ENCODE results near the gene CALML4.
"Not testable (repeated sequence)": the region's sequence is repeated elsewhere in the genome, so short reads cannot be mapped to it uniquely, and the experiment has no call there.

CALML4 gene

DNA sequence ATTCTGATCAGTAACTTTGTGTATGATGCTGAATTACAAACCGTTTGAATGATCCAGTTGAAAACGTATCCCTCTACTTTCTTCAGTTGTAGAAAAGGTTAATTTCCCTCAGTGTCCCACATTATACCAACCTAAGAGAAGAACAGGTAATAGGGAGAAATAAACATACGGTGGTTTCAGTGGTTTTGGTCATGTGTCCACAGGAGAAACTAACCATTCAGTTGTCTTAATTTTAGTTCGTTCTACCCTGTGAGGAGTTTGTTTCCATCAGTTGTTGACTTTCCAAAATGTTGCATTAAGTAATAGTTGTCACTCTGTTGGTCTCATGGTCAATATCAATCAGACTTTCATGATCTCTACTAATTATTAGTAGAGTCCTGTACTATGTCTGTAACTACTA, 15.1 kb downstream of the CALML4 start:
- DNase-seq (ENCODE audit: low read depth), result no peak

GRCh38 chr15:68188647-68189046, 16.5 kb downstream of the CALML4 start:
- DNase-seq (ENCODE audit: low read depth), result no peak

GRCh38 chr15:68187559-68187958, 17.6 kb downstream of the CALML4 start:
- no peak for DNase-seq (ENCODE audit: low read depth)

DNA sequence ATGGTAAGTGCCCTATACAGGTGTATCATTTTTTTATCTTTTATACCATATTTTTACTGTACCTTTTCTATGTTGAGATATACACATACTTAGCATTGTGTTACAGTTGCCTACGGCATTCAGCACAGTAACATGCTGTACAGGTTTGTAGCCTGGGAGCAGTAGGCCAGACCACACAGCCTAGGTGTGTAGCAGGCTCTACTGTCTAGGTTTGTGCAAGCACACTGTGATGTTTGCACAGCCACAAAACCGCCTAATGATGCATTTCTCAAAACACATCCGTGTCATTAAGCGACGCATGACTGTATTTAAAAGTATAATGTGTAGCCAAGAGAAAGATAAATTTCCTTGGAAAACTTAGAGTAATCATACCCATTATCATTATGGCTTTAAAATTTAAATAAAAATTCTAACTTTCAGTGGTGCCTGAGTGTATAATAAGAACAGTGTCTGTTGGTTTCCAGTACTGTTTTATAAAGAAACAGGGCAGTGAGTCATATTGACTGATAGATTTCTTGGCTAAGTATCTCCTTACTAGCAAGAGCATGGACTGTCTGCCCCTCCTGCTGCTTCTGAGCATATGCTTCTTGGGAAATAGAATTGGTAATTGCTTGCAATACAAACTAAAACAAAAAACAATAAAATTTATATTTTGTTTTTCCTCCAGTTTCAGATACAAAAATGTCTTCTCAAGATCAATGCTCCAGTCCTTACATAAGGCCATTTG, 18.3 kb downstream of the CALML4 start:
- no peak for DNase-seq (ENCODE audit: low read depth)

- DNase-seq (ENCODE audit: low read depth), result no peak
Measured at GRCh38 chr15:68184616-68185480, 20.3 kb downstream of the CALML4 start.

- DNase-seq (ENCODE audit: low read depth), result no peak
Measured at GRCh38 chr15:68183616-68184315, 21.4 kb downstream of the CALML4 start.

DNA sequence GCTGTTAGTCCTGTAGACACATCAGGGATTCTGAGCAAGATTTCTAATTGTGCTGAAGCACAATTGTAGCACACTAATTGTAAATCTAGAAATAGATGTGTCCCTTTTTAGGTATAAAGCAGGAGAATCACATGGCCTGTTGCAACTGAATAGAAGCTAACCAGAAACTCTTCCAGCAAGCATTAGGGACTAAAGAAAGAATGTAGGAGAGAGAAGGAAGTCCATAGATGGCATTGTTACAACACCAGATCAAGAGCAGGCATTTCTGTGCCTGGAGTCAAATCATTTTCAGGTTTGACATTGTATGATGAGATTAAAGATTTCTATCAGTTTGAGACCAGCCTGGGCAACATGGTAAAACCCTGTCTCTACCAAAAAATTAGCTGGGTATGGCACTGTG, 27.4 kb downstream of the CALML4 start:
- DNase-seq (ENCODE audit: low read depth), result no peak

GRCh38 chr15:68176601-68177000, 28.5 kb downstream of the CALML4 start:
- DNase-seq (ENCODE audit: low read depth), result no peak

DNA sequence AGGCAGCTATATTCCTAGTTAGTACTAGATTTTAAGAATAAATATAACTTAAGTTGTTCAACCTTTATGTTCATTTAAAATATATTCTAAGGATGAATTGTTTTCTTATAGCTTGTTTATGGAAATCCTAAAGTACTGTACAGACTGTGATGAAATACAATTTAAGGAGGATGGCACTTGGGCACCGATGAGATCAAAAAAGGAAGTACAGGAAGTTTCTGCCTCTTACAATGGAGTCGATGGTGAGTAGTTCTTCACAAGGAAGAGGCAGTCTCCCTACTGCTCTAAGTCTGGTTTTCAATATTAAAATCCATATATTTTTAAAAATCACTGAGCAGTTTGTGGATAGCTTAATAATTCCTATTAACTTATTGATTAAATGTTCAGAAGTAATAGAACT, 29.6 kb downstream of the CALML4 start:
- DNase-seq (ENCODE audit: low read depth), result no peak

DNA sequence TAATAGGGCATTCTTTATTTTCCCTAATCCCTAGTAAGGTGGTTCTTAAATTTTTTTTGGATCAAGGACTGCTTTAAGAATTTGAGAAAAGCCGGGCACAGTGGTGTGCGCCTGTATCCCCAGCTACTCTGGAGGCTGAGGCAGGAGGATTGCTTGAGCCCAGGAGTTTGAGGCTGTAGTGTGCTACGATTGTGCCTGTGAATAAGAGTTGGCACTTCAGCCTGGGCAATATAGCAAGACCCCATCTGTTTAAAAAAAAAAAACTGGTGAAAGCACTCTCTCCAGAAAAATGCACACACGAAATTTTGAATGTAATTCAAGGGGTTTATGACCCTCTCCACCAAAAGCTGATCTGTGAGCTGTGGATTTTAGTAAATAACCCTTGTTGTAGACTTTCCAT, 32.0 kb downstream of the CALML4 start:
- DNase-seq (ENCODE audit: low read depth), result no peak

DNA sequence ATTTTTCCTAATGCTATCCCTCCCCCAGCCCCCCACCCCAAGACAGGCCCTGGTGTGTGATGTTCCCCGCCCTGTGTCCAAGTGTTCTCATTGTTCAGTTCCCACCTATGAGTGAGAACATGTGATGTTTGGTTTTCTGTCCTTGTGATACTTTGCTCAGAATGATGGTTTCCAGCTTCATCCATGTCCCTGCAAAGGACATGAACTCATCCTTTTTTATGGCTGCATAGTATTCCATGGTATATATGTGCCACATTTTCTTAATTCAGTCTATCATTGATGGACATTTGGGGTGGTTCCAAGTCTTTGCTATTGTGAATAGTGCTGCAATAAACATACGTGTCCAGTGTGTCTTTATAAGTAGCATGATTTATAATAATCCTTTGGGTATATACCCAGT, 33.1 kb downstream of the CALML4 start:
- not testable (repeated sequence) for DNase-seq (ENCODE audit: low read depth)

- no peak for DNase-seq (ENCODE audit: low read depth)
Measured at GRCh38 chr15:68166847-68167246, 38.3 kb downstream of the CALML4 start.

- no peak for DNase-seq (ENCODE audit: low read depth)
Measured at GRCh38 chr15:68163191-68163590, 41.9 kb downstream of the CALML4 start.

- DNase-seq (ENCODE audit: low read depth), result no peak
Measured at GRCh38 chr15:68158046-68158628, 47.0 kb downstream of the CALML4 start.

GRCh38 chr15:68157074-68157473, 48.1 kb downstream of the CALML4 start:
- no peak for DNase-seq (ENCODE audit: low read depth)

GRCh38 chr15:68154923-68155559, 50.1 kb downstream of the CALML4 start:
- no peak for DNase-seq (ENCODE audit: low read depth)

GRCh38 chr15:68152342-68152741, 52.8 kb downstream of the CALML4 start:
- DNase-seq (ENCODE audit: low read depth), result no peak

DNA sequence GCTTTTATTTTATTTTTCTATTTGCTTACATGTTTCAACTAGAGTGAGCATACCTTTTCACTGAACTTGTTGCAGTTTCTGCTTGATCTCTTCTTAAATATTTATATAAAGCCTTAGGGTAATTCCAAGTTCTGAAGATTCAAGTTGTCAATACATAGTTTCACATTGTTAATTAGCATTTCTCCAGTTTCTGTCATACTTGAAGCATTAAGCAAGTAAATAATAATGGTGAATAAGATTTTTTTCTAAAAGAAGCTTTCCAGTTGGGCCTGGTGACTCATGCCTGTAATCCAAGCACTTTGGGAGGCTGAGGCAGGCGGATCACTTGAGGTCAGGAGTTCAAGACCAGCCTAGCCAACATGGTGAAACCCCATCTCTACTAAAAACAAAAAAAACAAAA, 53.9 kb downstream of the CALML4 start:
- DNase-seq (ENCODE audit: low read depth), result no peak

DNA sequence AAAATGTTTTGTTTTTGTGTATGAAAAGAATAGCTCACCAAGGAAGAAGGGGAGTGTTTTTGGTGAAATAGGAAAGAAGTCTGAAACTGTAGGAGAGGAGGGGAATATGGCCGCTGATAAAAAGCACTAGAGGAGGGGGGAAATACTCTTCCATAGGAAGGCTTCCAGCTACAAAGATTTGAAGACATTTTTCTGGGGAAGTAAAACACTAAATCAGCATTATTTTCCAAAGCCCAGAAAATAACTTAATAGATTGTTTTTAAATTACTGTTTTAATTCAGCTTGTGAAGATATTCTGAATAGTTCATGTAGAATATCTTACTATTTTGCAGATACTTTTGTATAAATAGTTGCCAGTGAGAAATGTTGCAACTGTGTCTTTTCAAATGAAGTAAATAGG, 54.9 kb downstream of the CALML4 start:
- no peak for DNase-seq (ENCODE audit: low read depth)

- no peak for DNase-seq (ENCODE audit: low read depth)
Measured at GRCh38 chr15:68149059-68149458, 56.1 kb downstream of the CALML4 start.

DNA sequence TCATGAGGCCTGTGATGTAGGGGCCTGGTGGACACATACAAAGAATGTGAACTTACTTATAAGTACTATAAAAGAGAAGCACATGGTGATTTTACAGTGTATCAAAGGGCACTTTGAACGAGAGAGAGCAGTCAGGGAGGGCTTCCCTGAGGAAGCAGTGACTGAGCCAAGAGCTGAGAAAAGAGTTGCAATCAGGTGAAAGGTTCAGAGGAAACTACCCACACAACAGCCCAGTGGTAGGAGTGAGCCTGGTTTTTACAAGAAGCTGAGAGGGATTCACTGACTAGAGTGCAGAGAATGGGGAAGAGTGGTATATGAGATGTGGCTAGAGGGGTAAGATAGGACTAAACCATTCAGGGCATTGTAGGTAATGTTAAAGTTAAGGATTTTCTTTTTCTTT, 57.1 kb downstream of the CALML4 start:
- DNase-seq (ENCODE audit: low read depth), result no peak

GRCh38 chr15:68145706-68146105, 59.4 kb downstream of the CALML4 start:
- DNase-seq (ENCODE audit: low read depth), result no peak
